GM23248 (cell line): ENCODE results near the gene RNF25.

ENCODE experiments used
- EZH2 ChIP-seq: fragments of 200-600 bp; sonication (generic); IDR thresholded peaks from 2 replicates; pipeline ENCODE4 v1.6.1; 2018; ENCODE audit warnings: antibody characterized with exemption, mild to moderate bottlenecking; ENCODE audit not compliant: insufficient read depth, poor library complexity, severe bottlenecking
- EZH2phosphoT487 ChIP-seq: fragments of 200-600 bp; sonication (generic); IDR thresholded peaks from 2 replicates; pipeline ENCODE4 v1.6.1; 2018; ENCODE audit warnings: antibody characterized with exemption, moderate library complexity, mild to moderate bottlenecking, low read depth; ENCODE audit not compliant: insufficient read depth

- TF ChIP-seq EZH2 (no peak), EZH2phosphoT487 (no peak)
Observed at GRCh38 chr2:218623366-218623705, 48.5 kb downstream of the RNF25 start.
